Lung (tissue), 12 donors: ENCODE results near the gene NT5C2. TPM values are rescaled to one million over a fixed set of nuclear protein-coding genes. Genes with fewer than 3 reads are reported as not detected.

Experiments used
- ATAC-seq: fragments of 200-7000 bp; cut with Tn5 transposase; one replicate; pipeline ENCODE4 v1.9.1; 2020; ENCODE audit warnings: moderate number of reproducible peaks; ENCODE audit not compliant: insufficient read depth, low FRiP score
- DNase-seq, 3 donors: peaks; one replicate each; pipeline ENCODE4 v3.0.0-alpha.2; 2013 to 2017
- H3K27ac ChIP-seq, 2 donors: one replicate each; pipeline ENCODE4 v1.5.1; 2013; ENCODE audit warnings: mild to moderate bottlenecking in 2 of 2, moderate library complexity in 2 of 2, control low read depth in 1 of 2, inconsistent platforms in 1 of 2, low read depth in 1 of 2, low read length in 1 of 2
- H3K27me3 ChIP-seq, 3 donors: one replicate each; pipeline ENCODE4 v1.5.1; 2013; ENCODE audit warnings: low read length in 2 of 3; ENCODE audit not compliant: control insufficient read depth in 3 of 3, insufficient read depth in 3 of 3
- H3K36me3 ChIP-seq, 4 donors: one replicate each; pipeline ENCODE4 v1.5.1; 2013; ENCODE audit warnings: low read length in 4 of 4, mild to moderate bottlenecking in 1 of 4, moderate library complexity in 1 of 4; ENCODE audit not compliant: control insufficient read depth in 4 of 4, insufficient read depth in 4 of 4
- H3K4me1 ChIP-seq, 5 donors: one replicate each; pipeline ENCODE4 v1.5.1; 2013; ENCODE audit warnings: low read length in 5 of 5, mild to moderate bottlenecking in 2 of 5, moderate library complexity in 1 of 5; ENCODE audit not compliant: control insufficient read depth in 5 of 5, insufficient read depth in 5 of 5
- H3K4me3 ChIP-seq: one replicate; pipeline ENCODE4 v1.5.1; 2013; ENCODE audit warnings: mild to moderate bottlenecking, control low read depth, moderate library complexity
- H3K9ac ChIP-seq, 2 donors: one replicate each; pipeline ENCODE4 v1.5.1; 2013; ENCODE audit warnings: low read length in 2 of 2, control low read depth in 1 of 2; ENCODE audit not compliant: insufficient read depth in 1 of 2
- H3K9me3 ChIP-seq, 4 donors: one replicate each; pipeline ENCODE4 v1.5.1; 2013; ENCODE audit warnings: low read length in 3 of 4, mild to moderate bottlenecking in 1 of 4, moderate library complexity in 1 of 4; ENCODE audit not compliant: control insufficient read depth in 4 of 4, insufficient read depth in 3 of 4
- CTCF ChIP-seq: IDR thresholded peaks from 2 replicates; pipeline ENCODE4 v1.5.1; 2012; ENCODE audit warnings: mild to moderate bottlenecking; ENCODE audit errors: control extremely low read depth, extremely low read depth
- WGBS, 2 donors: extraction: QIAGEN DNeasy Blood & Tissue Kit; methylation state at CpG; one replicate each; pipeline ENCODE4 v1.1.7; 2013; 5-methylcytosine and 5-hydroxymethylcytosine counted together
- polyA plus RNA-seq, 2 donors: library from polyadenylated mRNA; stranded (reverse); fragments of 200-250 nt; gene quantifications; one replicate each; pipeline ENCODE4 v1.2.1, GENCODE V29; 2013
- total RNA-seq, 2 donors: library from RNA; depleted of rRNA in 1 of 2; stranded (reverse); fragments of >200 nt in 1 of 2; gene quantifications; one replicate each; pipeline ENCODE4 v1.2.1, GENCODE V29; 2014 to 2021
- donor health status: control.
- donor health status: control.
- donor health status: Bipolar disorder and iron deficiency.
- donor health status: healthy.
- donor health status: DM: yes; HTN: yes; CAD: no.

Gene NT5C2
- total and polyA plus RNA-seq, 4 donors: 32.1 to 178 (median 64.5) TPM

DNA sequence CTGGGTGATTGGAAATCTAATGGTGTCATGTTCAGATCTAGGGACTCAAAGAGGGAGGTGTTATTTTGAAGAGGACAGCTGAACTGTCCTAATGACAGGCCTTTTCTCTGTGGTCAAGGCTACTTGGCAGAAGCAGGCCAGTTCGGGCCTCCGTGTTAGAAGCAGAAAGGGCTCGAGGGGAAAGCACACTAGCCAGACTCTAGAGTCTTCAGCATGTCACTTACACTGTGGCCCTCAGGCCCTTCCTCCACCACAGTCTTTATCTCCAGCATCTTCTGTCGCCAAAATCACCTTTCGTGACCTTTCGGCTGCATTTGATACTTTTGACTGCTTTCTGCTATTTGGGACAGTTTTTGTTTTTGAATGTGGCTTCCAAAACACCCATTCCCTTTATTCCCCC is 151.7 kb downstream of the NT5C2 start:
- Histone ChIP-seq H3K4me1 (peaks cover 0 to 19% (median 0%) of the 10 kb centered on the region in 5 donors), H3K9ac (no peak overlapping the region), H3K36me3 (no peaks in the 10 kb centered on the region), H3K9me3 (no peaks in the 10 kb centered on the region), H3K4me3 (no peak overlapping the region), H3K27ac (no peak overlapping the region), H3K27me3 (no peaks in the 10 kb centered on the region)
- TF ChIP-seq CTCF: no peak
- WGBS, 2 donors: 87 to 89% methylated on average over 6 of the region's 6 CpGs
- no peak for DNase-seq
- no peak for ATAC-seq

- no peaks in the 10 kb centered on the region for H3K36me3 ChIP-seq
- ATAC-seq (no peak), DNase-seq (no peak)
- no peak for TF ChIP-seq CTCF
- no peak overlapping the region for H3K4me3 ChIP-seq
- H3K27me3 ChIP-seq: no peaks in the 10 kb centered on the region
- WGBS, 2 donors: 87 to 89% methylated on average over 4 of the region's 4 CpGs
- H3K27ac ChIP-seq: no peak overlapping the region
- no peak overlapping the region for H3K9ac ChIP-seq
- peaks cover 0 to 13% (median 0%) of the 10 kb centered on the region in 5 donors for H3K4me1 ChIP-seq
- no peaks in the 10 kb centered on the region for H3K9me3 ChIP-seq
Observed at GRCh38 chr10:103040418-103040817, 152.7 kb downstream of the NT5C2 start.

DNA sequence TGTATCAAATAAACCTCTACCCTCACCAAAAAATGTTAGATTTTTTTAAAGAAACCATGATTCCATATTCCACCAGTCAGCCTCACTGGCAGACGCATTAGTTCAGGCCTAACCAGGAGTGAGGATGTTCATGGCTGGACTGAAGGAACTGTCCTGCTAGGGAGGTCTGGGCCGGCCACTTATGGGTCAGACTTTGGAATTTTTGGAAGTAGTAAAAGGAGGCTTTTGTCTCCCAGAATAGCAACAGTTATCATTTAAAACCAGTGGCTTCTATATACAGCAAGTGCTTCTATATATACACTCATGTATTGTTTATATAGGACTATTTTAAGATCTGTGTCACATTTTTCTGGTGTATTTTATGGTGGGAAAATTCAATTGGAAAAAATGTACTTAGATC is 154.5 kb downstream of the NT5C2 start:
- no peak for TF ChIP-seq CTCF
- no peaks in the 10 kb centered on the region for H3K9me3 ChIP-seq
- DNase-seq (no peak), ATAC-seq (no peak)
- H3K4me3 ChIP-seq: no peak overlapping the region
- peaks cover 0 to 4% (median 0%) of the 10 kb centered on the region in 5 donors for H3K4me1 ChIP-seq
- H3K36me3 ChIP-seq: no peaks in the 10 kb centered on the region
- no peak overlapping the region for H3K9ac ChIP-seq
- H3K27me3 ChIP-seq: no peaks in the 10 kb centered on the region
- 88 to 89% methylated on average over 2 of the region's 2 CpGs for WGBS, 2 donors
- H3K27ac ChIP-seq: no peak overlapping the region

Other genes with a start within 250 kb of the NT5C2 start
- not detected for gene RPEL1, start 52.6 kb upstream of the NT5C2 start, total RNA-seq
- not detected for gene RPEL1, start 52.6 kb upstream of the NT5C2 start, polyA plus RNA-seq
- gene INA, start 83.9 kb upstream of the NT5C2 start, total RNA-seq: under 1 TPM; 0.15 to 0.31 TPM
- under 1 TPM; 0.04 to 0.07 TPM for gene INA, start 83.9 kb upstream of the NT5C2 start, polyA plus RNA-seq
- gene PCGF6, start 157.9 kb upstream of the NT5C2 start, total RNA-seq: 1 to 10 TPM; 5.8 to 7.7 TPM
- gene PCGF6, start 157.9 kb upstream of the NT5C2 start, polyA plus RNA-seq: 1 to 10 TPM; 5.2 to 7.3 TPM
- gene TAF5, start 174.7 kb upstream of the NT5C2 start, total RNA-seq: 1 to 10 TPM; 3.0 to 5.4 TPM
- 1 to 10 TPM; 2.0 to 2.3 TPM for gene TAF5, start 174.7 kb upstream of the NT5C2 start, polyA plus RNA-seq
- gene ATP5MK, start 203.2 kb upstream of the NT5C2 start, total RNA-seq: 100 to 1,000 TPM in 1 of 2 donors, 10 to 100 TPM in 1; 38.6 to 212 TPM
- gene ATP5MK, start 203.2 kb upstream of the NT5C2 start, polyA plus RNA-seq: 1,000 to 10,000 TPM in 1 of 2 donors, 100 to 1,000 TPM in 1; 403 to 1,220 TPM
- gene PDCD11, start 203.4 kb upstream of the NT5C2 start, total RNA-seq: 10 to 100 TPM; 23.2 to 30.1 TPM
- gene PDCD11, start 203.4 kb upstream of the NT5C2 start, polyA plus RNA-seq: 10 to 100 TPM; 15.2 to 17.3 TPM